Vagina (tissue), 2 donors: ENCODE data around the gene SRI. TPM values are rescaled to one million over a fixed set of nuclear protein-coding genes. Genes with fewer than 3 reads are reported as not detected.

Source experiments
- DNase-seq, 2 donors: peaks; one replicate each; pipeline ENCODE4 v3.0.0-alpha.2; 2017; ENCODE audit errors: extremely low spot score in 2 of 2
- H3K27ac ChIP-seq: fragments of 200-600 bp; sonication (generic); one replicate; pipeline ENCODE4 v1.5.1; 2019
- H3K27me3 ChIP-seq: fragments of 200-600 bp; sonication (generic); one replicate; pipeline ENCODE4 v1.5.1; 2019
- H3K36me3 ChIP-seq, 2 donors: fragments of 200-600 bp; sonication (generic); one replicate each; pipeline ENCODE4 v1.5.1; 2017 to 2019
- H3K4me1 ChIP-seq: fragments of 200-600 bp; sonication (generic); one replicate; pipeline ENCODE4 v1.5.1; 2019
- H3K4me3 ChIP-seq, 2 donors: fragments of 200-600 bp; sonication (generic); 1 replicate in 1 of 2; 2 replicates in 1 of 2; pipeline ENCODE4 v1.5.1; 2016 to 2019
- H3K9me3 ChIP-seq: fragments of 200-600 bp; sonication (generic); one replicate; pipeline ENCODE4 v1.5.1; 2019
- POLR2A ChIP-seq, 2 donors: fragments of 450-650 bp; IDR thresholded peaks; one replicate each; pipeline ENCODE4 v1.6.1; 2017; ENCODE audit warnings: antibody characterized with exemption in 2 of 2, mild to moderate bottlenecking in 2 of 2, moderate library complexity in 2 of 2
- POLR2AphosphoS5 ChIP-seq, 2 donors: sonication (generic); formaldehyde crosslinking; IDR thresholded peaks; one replicate each; pipeline ENCODE4 v1.9.0; 2017; ENCODE audit warnings: antibody characterized with exemption in 2 of 2, mild to moderate bottlenecking in 2 of 2, low read depth in 1 of 2; ENCODE audit not compliant: insufficient read depth in 1 of 2
- intact Hi-C: fragments of 100-400 bp; cut with DNase I; formaldehyde crosslinking; loops from one replicate; pipeline ENCODE4 v1.15.1; 2023
- total RNA-seq: library from RNA; depleted of rRNA; stranded (reverse); fragments of >200 nt; gene quantifications from one replicate; pipeline ENCODE4 v1.2.3, GENCODE V29; 2016
- TF ChIP-seq, protein P1 (sequence below), 3 experiments: fragments of 450-650 bp in 2 of 3; fragments of 200-600 bp in 1 of 3; sonication (generic) in 1 of 3; IDR thresholded peaks; one replicate each; pipeline ENCODE4 v1.5.1; 2017 to 2019; ENCODE audit warnings: antibody characterized with exemption in 3 of 3, mild to moderate bottlenecking in 2 of 3, moderate library complexity in 2 of 3

Gene SRI, protein sequence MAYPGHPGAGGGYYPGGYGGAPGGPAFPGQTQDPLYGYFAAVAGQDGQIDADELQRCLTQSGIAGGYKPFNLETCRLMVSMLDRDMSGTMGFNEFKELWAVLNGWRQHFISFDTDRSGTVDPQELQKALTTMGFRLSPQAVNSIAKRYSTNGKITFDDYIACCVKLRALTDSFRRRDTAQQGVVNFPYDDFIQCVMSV
- 53.0 TPM for total RNA-seq

DNA sequence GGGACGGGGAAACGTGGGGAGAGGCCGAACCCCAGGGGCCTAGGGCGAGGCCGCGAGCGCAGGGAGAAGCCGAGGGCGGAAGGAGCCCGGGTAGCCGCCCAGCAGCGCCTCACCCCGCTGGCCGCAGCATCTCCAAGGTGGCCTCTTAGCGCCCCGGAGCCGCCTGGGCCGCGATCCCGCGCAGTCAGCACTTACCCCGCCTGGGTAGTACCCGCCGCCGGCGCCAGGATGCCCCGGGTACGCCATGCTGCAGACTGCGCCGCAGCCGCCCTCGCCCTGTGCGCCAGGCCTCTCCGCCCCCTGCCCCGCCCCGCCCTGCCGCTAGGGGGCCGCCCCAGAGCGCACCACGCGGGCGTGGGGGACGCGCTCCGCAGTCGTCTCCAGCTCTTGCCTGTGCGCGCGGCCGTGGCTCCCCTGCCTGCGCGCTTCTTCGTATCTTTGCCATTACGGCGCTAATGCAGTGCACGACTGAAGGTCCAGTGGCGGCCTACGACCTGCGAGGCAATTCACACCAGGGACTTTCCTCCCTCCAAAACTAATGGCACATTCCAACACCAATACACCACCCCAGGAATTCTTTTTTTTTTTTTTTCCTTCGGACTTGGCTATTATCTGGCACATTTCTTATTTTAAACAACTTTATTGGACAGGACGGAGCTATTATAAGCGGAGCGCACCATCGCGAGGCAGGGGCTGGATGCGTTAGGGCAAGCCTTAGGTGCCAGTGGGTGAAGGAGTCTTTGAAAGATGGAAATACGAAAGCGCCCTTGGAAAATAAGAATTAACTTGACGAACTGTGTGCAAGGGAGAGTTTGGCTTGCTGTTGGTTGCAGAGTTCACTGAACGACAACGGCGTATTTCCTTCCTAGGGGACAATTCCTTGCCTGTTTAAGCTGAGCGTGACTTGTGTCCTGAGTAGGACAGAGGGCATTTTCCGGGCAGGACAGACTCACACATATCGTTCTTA is at the start of gene SRI:
Gene SRI, minus strand, starts transcription at position 258 of the 967 bp plus-strand sequence. Its CDS starts 12 bp downstream, at position 246.
- peak; percentile 26 to 74 for TF ChIP-seq POLR2AphosphoS5 (IDR thresholded peaks at IDR 0.05; ENCODE audit: insufficient read depth in 1 of 2, low read depth in 1 of 2)
- peak in 1 of 2 donors; percentile 67 for TF ChIP-seq POLR2A (IDR thresholded peaks at IDR 0.05)
- TF ChIP-seq, protein P1, sequence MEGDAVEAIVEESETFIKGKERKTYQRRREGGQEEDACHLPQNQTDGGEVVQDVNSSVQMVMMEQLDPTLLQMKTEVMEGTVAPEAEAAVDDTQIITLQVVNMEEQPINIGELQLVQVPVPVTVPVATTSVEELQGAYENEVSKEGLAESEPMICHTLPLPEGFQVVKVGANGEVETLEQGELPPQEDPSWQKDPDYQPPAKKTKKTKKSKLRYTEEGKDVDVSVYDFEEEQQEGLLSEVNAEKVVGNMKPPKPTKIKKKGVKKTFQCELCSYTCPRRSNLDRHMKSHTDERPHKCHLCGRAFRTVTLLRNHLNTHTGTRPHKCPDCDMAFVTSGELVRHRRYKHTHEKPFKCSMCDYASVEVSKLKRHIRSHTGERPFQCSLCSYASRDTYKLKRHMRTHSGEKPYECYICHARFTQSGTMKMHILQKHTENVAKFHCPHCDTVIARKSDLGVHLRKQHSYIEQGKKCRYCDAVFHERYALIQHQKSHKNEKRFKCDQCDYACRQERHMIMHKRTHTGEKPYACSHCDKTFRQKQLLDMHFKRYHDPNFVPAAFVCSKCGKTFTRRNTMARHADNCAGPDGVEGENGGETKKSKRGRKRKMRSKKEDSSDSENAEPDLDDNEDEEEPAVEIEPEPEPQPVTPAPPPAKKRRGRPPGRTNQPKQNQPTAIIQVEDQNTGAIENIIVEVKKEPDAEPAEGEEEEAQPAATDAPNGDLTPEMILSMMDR (IDR thresholded peaks at IDR 0.05), result peak; percentile 29 to 79 (median 58)
- peaks cover 36% of the 10 kb centered on the region for H3K4me1 ChIP-seq
- peak within 1 kb of the TSS; percentile 79 to 98 for H3K4me3 ChIP-seq

DNA sequence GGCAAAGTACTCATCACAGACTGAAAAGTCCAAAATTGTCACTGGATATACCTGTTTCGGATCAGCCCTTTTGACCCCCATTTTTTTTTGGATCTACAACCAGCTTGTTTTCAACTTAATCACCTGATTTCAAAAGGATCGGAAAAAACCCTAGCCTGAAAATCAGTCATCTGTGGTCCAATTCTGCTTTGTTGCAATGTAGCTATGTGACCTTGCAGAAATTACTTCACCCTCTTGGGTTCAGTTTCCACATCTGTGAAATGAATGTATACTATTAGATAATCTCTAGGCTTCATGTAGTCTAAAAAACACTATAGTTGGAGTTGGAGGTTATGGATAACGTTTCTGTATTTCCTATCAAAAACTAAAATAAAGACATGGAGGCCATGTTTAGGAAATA is 49.7 kb upstream of the SRI start:
- H3K4me3 ChIP-seq, result no peak overlapping the region
- no peaks in the 10 kb centered on the region for H3K27me3 ChIP-seq
- H3K4me1 ChIP-seq, result no peaks in the 10 kb centered on the region
- intact Hi-C loops, result no loop called here
- H3K9me3 ChIP-seq, result no peaks in the 10 kb centered on the region
- H3K36me3 ChIP-seq, result no peaks in the 10 kb centered on the region
- no peak overlapping the region for H3K27ac ChIP-seq
- DNase-seq, result no peak
- TF ChIP-seq, protein P1 (IDR thresholded peaks at IDR 0.05), result no peak
- TF ChIP-seq POLR2AphosphoS5 (IDR thresholded peaks at IDR 0.05; ENCODE audit: insufficient read depth in 1 of 2, low read depth in 1 of 2), result no peak
- TF ChIP-seq POLR2A (IDR thresholded peaks at IDR 0.05), result no peak

More for the DNA sequence above, at the start of gene SRI:
- Histone ChIP-seq H3K27me3 (no peaks in the 10 kb centered on the region), H3K27ac (peak within 1 kb of the TSS; percentile 87), H3K9me3 (no peaks in the 10 kb centered on the region), H3K36me3 (peaks cover 0 to 12% of the 10 kb centered on the region in 2 donors)
- intact Hi-C loops, result no loop called here
- no peak for DNase-seq

DNA sequence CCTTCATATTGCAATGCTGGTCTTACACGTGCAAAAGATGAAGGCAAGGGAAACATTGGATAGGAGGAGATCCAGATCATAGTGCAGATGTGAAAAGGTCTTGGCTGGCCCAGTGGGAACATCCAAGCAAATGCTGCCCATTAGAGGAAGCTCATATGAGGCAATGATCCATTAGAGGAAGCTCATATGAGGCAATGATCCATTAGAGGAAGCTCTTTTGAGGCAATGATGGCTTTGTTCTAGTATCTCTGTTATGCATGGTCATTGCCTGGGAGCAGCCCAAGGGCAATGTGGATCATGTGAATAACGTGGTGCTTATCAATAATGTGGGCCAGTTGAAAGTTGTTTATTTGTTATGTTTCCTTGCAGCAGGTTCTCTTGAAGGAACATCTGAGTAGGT is 49.0 kb upstream of the SRI start:
- Histone ChIP-seq H3K9me3 (no peaks in the 10 kb centered on the region), H3K4me1 (no peaks in the 10 kb centered on the region), H3K27ac (no peak overlapping the region), H3K4me3 (no peak overlapping the region), H3K27me3 (no peaks in the 10 kb centered on the region), H3K36me3 (no peaks in the 10 kb centered on the region)
- no peak for TF ChIP-seq POLR2A (IDR thresholded peaks at IDR 0.05)
- TF ChIP-seq, protein P1 (IDR thresholded peaks at IDR 0.05), result no peak
- TF ChIP-seq POLR2AphosphoS5 (IDR thresholded peaks at IDR 0.05; ENCODE audit: insufficient read depth in 1 of 2, low read depth in 1 of 2), result no peak
- intact Hi-C loops, result no loop called here
- no peak for DNase-seq

DNA sequence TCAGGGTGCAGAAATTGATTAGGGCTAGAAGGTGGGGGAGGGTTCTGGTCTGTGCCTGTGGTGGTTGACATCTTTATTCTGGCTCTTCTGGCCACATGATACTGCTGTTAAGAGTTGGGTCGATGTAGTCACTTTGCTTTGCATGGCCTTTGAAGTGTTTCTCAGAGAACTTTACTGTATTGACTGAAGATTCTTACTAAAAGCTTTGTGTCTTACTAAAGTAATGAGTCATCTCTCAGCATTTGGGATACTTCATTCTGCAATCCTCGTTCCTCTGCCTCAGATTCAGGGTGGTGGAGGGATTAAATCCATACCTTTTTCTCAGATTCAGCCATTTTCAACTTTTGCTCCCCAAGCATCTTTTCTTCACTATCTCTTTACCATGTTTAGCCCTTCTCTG is 48.2 kb upstream of the SRI start:
- Histone ChIP-seq H3K27me3 (no peaks in the 10 kb centered on the region), H3K4me1 (no peaks in the 10 kb centered on the region), H3K4me3 (no peak overlapping the region), H3K36me3 (no peaks in the 10 kb centered on the region), H3K9me3 (no peaks in the 10 kb centered on the region), H3K27ac (no peak overlapping the region)
- TF ChIP-seq, protein P1 (IDR thresholded peaks at IDR 0.05), result no peak
- TF ChIP-seq POLR2AphosphoS5 (IDR thresholded peaks at IDR 0.05; ENCODE audit: insufficient read depth in 1 of 2, low read depth in 1 of 2), result no peak
- no peak for TF ChIP-seq POLR2A (IDR thresholded peaks at IDR 0.05)
- intact Hi-C loops, result no loop called here
- no peak for DNase-seq
